ENCODE measurements around the gene CCL5. TPM values are rescaled to one million over a fixed set of nuclear protein-coding genes. Genes with fewer than 3 reads are reported as not detected.
A peak's percentile ranks its signal among the peaks of the same experiment; 100 is the strongest.

Gene CCL5
- total RNA-seq, 2 experiments from 2014 or later = 0.88 TPM; not detected in 1

- Histone ChIP-seq H3K4me3 (ENCODE audit: low read depth, low read length, poor library complexity, severe bottlenecking) (no peak overlapping the region), H3K36me3 (ENCODE audit: insufficient read depth, low read length) (peaks cover 97% of the 10 kb centered on the region), H3K79me2 (ENCODE audit: insufficient read depth, low read depth, low read length) (peaks cover 33% of the 10 kb centered on the region; the same call in 1 of the 2 replicates), H4K20me1 (ENCODE audit: insufficient read depth, low read length) (peaks cover 13% of the 10 kb centered on the region; the same call in 1 of the 2 replicates), H3K27ac (ENCODE audit: low read depth, low read length, poor library complexity, severe bottlenecking) (no peak overlapping the region), H3K4me2 (ENCODE audit: low read length) (no peak overlapping the region), H3K4me1 (ENCODE audit: insufficient read depth, low read length, poor library complexity, severe bottlenecking) (no peaks in the 10 kb centered on the region), H2AFZ (ENCODE audit: low read length) (no peak overlapping the region), H3K9me2 (ENCODE audit: insufficient read depth, low read length) (no peaks in the 10 kb centered on the region), H3K9me3 (ENCODE audit: low read length) (no peaks in the 10 kb centered on the region)
- ChIA-PET POLR2A (no interaction called here), CTCF (ENCODE audit: unreplicated experiment) (no interaction called here)
- BruUV-seq (replicated peaks) = no TSS peak
- intact Hi-C loops (cut with micrococcal nuclease; ENCODE audit: unreplicated experiment) = no loop called here
- no peak for DNase-seq (ENCODE audit: low spot score)
- TF ChIP-seq CTCF (conservative IDR thresholded peaks at IDR 0.05; ENCODE audit: low read length) = no peak
- no peak for TF ChIP-seq EZH2phosphoT487 (IDR thresholded peaks at IDR 0.05; ENCODE audit: borderline replicate concordance, low read depth, low read length)
Measured at GRCh38 chr17:35825206-35825605, 55.0 kb downstream of the CCL5 start.

Small RNA genes lying within 50 kb of the gene (small RNA-seq; reads per million reads assigned to genes)
- 5,943 reads per million, percentile 100 among the genes with 10 or more reads in this experiment for gene RF00100

Other genes starting within 250 kb of the CCL5 start
- not detected in 2 replicates for gene RASL10B, start 148.7 kb downstream of the CCL5 start, total RNA-seq (2014; rRNA removed; shearing (Covaris generic))
- gene RASL10B, start 148.7 kb downstream of the CCL5 start, total RNA-seq (2022) = not detected in 2 replicates
- gene GAS2L2, start 127.1 kb downstream of the CCL5 start, total RNA-seq (2014; rRNA removed; shearing (Covaris generic)) = not detected in 2 replicates
- 0.21 TPM in 1 of 2 replicates, not detected in the other for gene GAS2L2, start 127.1 kb downstream of the CCL5 start, total RNA-seq (2022)
- gene C17orf50, start 119.5 kb downstream of the CCL5 start, total RNA-seq (2014; rRNA removed; shearing (Covaris generic)) = not detected in 2 replicates
- not detected in 2 replicates for gene C17orf50, start 119.5 kb downstream of the CCL5 start, total RNA-seq (2022)
- gene MMP28, start 84.7 kb downstream of the CCL5 start, total RNA-seq (2014; rRNA removed; shearing (Covaris generic)) = not detected in 2 replicates
- gene MMP28, start 84.7 kb downstream of the CCL5 start, total RNA-seq (2022) = not detected in 2 replicates
- gene TAF15, start 70.9 kb downstream of the CCL5 start, total RNA-seq (2014; rRNA removed; shearing (Covaris generic)) = 61.9 and 65.9 TPM in 2 replicates
- gene TAF15, start 70.9 kb downstream of the CCL5 start, total RNA-seq (2022) = 256 and 279 TPM in 2 replicates
- gene HEATR9, start 11.5 kb downstream of the CCL5 start, total RNA-seq (2014; rRNA removed; shearing (Covaris generic)) = not detected in 2 replicates
- not detected in 2 replicates for gene HEATR9, start 11.5 kb downstream of the CCL5 start, total RNA-seq (2022)
- gene RDM1, start 50.4 kb upstream of the CCL5 start, total RNA-seq (2014; rRNA removed; shearing (Covaris generic)) = 3.3 and 4.1 TPM in 2 replicates
- gene RDM1, start 50.4 kb upstream of the CCL5 start, total RNA-seq (2022) = 11.0 and 16.4 TPM in 2 replicates
- not detected in 2 replicates for gene LYZL6, start 63.4 kb upstream of the CCL5 start, total RNA-seq (2014; rRNA removed; shearing (Covaris generic))
- gene LYZL6, start 63.4 kb upstream of the CCL5 start, total RNA-seq (2022) = not detected in 2 replicates
- gene CCL16, start 101.1 kb upstream of the CCL5 start, total RNA-seq (2014; rRNA removed; shearing (Covaris generic)) = not detected in 2 replicates
- not detected in 2 replicates for gene CCL16, start 101.1 kb upstream of the CCL5 start, total RNA-seq (2022)
- gene CCL14, start 106.4 kb upstream of the CCL5 start, total RNA-seq (2014; rRNA removed; shearing (Covaris generic)) = not detected in 2 replicates
- gene CCL14, start 106.4 kb upstream of the CCL5 start, total RNA-seq (2022) = not detected in 2 replicates
- gene CCL15, start 121.2 kb upstream of the CCL5 start, total RNA-seq (2014; rRNA removed; shearing (Covaris generic)) = not detected in 2 replicates
- not detected in 2 replicates for gene CCL15, start 121.2 kb upstream of the CCL5 start, total RNA-seq (2022)
- gene CCL23, start 137.6 kb upstream of the CCL5 start, total RNA-seq (2014; rRNA removed; shearing (Covaris generic)) = not detected in 2 replicates
- not detected in 2 replicates for gene CCL23, start 137.6 kb upstream of the CCL5 start, total RNA-seq (2022)
- not detected in 2 replicates for gene CCL18, start 183.9 kb upstream of the CCL5 start, total RNA-seq (2014; rRNA removed; shearing (Covaris generic))
- not detected in 2 replicates for gene CCL18, start 183.9 kb upstream of the CCL5 start, total RNA-seq (2022)
- gene CCL3, start 209.8 kb upstream of the CCL5 start, total RNA-seq (2014; rRNA removed; shearing (Covaris generic)) = not detected in 2 replicates
- gene CCL3, start 209.8 kb upstream of the CCL5 start, total RNA-seq (2022) = not detected in 2 replicates
- 0.09 TPM in 1 of 2 replicates, not detected in the other for gene CCL4, start 223.5 kb upstream of the CCL5 start, total RNA-seq (2014; rRNA removed; shearing (Covaris generic))
- gene CCL4, start 223.5 kb upstream of the CCL5 start, total RNA-seq (2022) = not detected in 2 replicates

All from OCI-LY7 (cell line).